SK-N-MC (cell line): ENCODE measurements around the gene RAB35.

Experiments used
- FOXP2 ChIP-seq: optimal IDR thresholded peaks from 2 replicates; pipeline ENCODE3; 2011; ENCODE audit warnings: mild to moderate bottlenecking, moderate library complexity; ENCODE audit not compliant: insufficient read depth; ENCODE audit errors: extremely low read length, control extremely low read depth
- POLR2AphosphoS5 ChIP-seq: IDR thresholded peaks from 2 replicates; pipeline ENCODE4 v1.6.1; 2012; ENCODE audit warnings: mild to moderate bottlenecking, low read depth, low read length, borderline replicate concordance

GRCh38 chr12:120118321-120119061 lies 1.9 kb upstream of the RAB35 start:
- TF ChIP-seq POLR2AphosphoS5 = no peak
- TF ChIP-seq FOXP2 = no peak
